Ovary (tissue), 3 donors: ENCODE measurements around the gene MTX3.

Source experiments
- EP300 ChIP-seq: sonication (generic); formaldehyde crosslinking; IDR thresholded peaks from one replicate; pipeline ENCODE4 v1.6.1; 2017; ENCODE audit warnings: antibody characterized with exemption
- POLR2A ChIP-seq: fragments of 450-650 bp; IDR thresholded peaks from one replicate; pipeline ENCODE4 v1.6.1; 2017; ENCODE audit warnings: antibody characterized with exemption, mild to moderate bottlenecking, moderate library complexity
- TF ChIP-seq, protein P1 (sequence below), 3 donors: fragments of 450-650 bp in 2 of 3; fragments of 200-600 bp in 1 of 3; IDR thresholded peaks; one replicate each; pipeline versions ENCODE4 v1.5.1 to v1.8.0; 2016 to 2022; ENCODE audit warnings: antibody characterized with exemption in 3 of 3, mild to moderate bottlenecking in 1 of 3
- donor health status: DM: no; HTN: no; CAD: no.

DNA sequence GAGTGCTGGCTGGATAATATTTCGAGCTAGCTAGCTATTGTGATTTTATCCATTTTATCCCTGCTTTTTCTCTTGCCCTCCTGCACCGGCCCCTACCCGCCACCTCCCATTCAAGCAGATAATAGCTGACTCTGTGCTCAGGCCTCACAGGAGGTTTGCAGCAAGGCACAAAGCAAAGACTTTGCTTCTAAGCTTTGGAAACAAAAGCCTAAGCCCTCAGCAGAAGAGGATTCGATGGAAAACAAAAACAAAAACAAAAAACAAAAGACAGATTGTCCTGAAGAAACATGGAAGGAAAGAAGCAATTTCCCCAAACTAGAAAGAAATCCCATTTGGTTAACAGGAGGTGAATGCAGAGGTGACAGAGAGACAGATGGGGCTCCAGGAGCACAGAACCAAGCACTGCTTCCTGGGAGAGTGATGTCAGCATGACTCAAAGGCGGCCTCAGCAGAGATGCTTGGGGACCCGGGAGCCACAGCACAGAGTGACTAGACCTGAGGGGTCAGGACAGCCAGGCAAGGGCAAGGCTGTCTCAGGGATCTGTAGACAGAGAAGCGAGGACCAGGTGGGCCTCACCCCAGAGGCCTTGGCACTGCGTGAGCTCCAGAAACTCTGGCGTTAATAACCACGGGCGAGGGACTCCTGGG lies 28.4 kb downstream of the MTX3 start:
- TF ChIP-seq, protein P1, sequence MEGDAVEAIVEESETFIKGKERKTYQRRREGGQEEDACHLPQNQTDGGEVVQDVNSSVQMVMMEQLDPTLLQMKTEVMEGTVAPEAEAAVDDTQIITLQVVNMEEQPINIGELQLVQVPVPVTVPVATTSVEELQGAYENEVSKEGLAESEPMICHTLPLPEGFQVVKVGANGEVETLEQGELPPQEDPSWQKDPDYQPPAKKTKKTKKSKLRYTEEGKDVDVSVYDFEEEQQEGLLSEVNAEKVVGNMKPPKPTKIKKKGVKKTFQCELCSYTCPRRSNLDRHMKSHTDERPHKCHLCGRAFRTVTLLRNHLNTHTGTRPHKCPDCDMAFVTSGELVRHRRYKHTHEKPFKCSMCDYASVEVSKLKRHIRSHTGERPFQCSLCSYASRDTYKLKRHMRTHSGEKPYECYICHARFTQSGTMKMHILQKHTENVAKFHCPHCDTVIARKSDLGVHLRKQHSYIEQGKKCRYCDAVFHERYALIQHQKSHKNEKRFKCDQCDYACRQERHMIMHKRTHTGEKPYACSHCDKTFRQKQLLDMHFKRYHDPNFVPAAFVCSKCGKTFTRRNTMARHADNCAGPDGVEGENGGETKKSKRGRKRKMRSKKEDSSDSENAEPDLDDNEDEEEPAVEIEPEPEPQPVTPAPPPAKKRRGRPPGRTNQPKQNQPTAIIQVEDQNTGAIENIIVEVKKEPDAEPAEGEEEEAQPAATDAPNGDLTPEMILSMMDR (IDR thresholded peaks at IDR 0.05): no peak
- TF ChIP-seq POLR2A (no peak), EP300 (no peak)
